HL-60 (cell line): ENCODE measurements around the gene BOLL.
"Not testable (repeated sequence)": the region's sequence is repeated elsewhere in the genome, so short reads cannot be mapped to it uniquely, and the experiment has no call there.

Source experiments
- DNase-seq, 2 experiments: peaks; one replicate each; pipeline ENCODE4 v3.0.0-alpha.2; 2010 to 2020; ENCODE audit warnings: low read depth in 1 of 2, low spot score in 1 of 2
- H3K27ac ChIP-seq: fragments of 250-450 bp; sonication (Bioruptor Pico); replicated peaks from 2 replicates; pipeline ENCODE4 v1.5.1; 2020; ENCODE audit warnings: mild to moderate bottlenecking, moderate library complexity
- H3K27me3 ChIP-seq: fragments of 250-450 bp; sonication (Bioruptor Pico); 2 replicates; pipeline ENCODE4 v1.5.1; 2021; ENCODE audit warnings: mild to moderate bottlenecking, moderate library complexity; ENCODE audit not compliant: insufficient read depth, poor library complexity, severe bottlenecking
- H3K4me3 ChIP-seq: replicated peaks from 2 replicates; pipeline ENCODE4 v1.5.1; 2011; ENCODE audit warnings: mild to moderate bottlenecking, control low read depth, low read length; ENCODE audit not compliant: insufficient read depth
- GABPA ChIP-seq: IDR thresholded peaks from 2 replicates; pipeline ENCODE4 v1.6.1; 2012; ENCODE audit warnings: low read depth
- POLR2AphosphoS5 ChIP-seq: IDR thresholded peaks from 2 replicates; pipeline ENCODE4 v1.6.1; 2012; ENCODE audit warnings: low read depth
- SPI1 ChIP-seq: IDR thresholded peaks from 2 replicates; pipeline ENCODE4 v1.6.1; 2012; ENCODE audit warnings: low read depth, mild to moderate bottlenecking, borderline replicate concordance
- long read RNA-seq: library from polyadenylated mRNA; unstranded; transcript quantifications from one replicate; pipeline ENCODE4 v2.0.0, GENCODE V29; 2020
- TF ChIP-seq, protein P1 (sequence below): IDR thresholded peaks from 2 replicates; pipeline ENCODE4 v1.6.1; 2012; ENCODE audit warnings: low read depth; ENCODE audit not compliant: insufficient replicate concordance
- TF ChIP-seq, protein P2 (sequence below): IDR thresholded peaks from one replicate; pipeline ENCODE4 v1.5.1; 2011; ENCODE audit warnings: low read length, control low read depth, inconsistent platforms; ENCODE audit not compliant: insufficient read depth

Gene BOLL, protein sequence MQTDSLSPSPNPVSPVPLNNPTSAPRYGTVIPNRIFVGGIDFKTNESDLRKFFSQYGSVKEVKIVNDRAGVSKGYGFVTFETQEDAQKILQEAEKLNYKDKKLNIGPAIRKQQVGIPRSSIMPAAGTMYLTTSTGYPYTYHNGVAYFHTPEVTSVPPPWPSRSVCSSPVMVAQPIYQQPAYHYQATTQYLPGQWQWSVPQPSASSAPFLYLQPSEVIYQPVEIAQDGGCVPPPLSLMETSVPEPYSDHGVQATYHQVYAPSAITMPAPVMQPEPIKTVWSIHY
- long read RNA-seq = 0 reads

DNA sequence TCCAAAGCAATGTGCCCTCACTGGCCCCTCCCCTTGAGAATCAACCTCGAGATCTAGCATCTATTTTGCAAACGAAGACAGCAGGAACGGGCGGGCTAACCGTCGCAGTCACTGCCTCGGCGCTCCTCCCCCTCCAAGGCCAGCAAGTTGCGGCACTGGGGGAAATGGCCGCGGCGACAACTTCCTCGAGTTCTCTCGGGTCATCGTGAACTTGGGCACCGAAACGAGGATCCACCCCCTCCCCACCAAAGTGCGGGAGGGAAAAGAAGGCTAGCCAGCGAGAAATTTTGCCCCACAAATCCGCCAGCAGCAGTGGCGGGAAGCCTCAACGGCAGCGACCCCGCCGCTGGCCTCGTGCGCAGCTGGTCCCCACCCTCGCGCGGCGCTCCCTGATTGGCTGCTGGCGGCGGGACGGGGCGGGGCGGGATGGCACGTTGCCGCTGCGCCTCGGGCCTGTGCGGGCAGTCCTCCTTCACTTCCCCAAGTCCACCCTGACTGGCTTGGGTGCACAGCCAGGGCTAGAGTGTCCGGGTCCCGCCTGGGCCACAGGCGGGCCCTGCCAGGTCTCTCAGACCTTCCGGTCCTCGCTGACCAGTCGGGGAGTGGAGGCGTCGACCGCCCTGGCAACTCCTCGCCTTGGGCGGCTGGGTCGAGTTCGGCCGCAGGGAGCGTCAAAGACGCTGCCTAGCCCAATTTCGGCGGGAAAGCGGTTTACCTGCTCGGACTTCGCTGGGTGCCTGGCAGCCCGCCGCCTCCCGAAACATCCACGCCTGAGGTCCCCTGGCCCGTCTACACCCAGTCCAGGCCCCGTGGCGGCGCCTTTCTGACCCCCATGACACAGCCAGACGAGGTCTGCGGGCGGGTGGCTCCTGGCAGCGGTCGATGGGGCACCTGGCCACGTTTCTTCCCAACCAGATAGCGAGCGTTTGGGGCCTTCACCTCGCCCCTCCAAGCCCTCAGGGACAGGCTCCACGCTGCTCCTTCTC, at the start of gene BOLL:
BOLL (minus strand) TSS at position 364 of the 986 bp plus-strand sequence. CDS start 3,469 bp downstream, outside the sequence.
- Histone ChIP-seq H3K27ac (no peak within 1 kb of the TSS), H3K27me3 (peaks cover 10% of the 10 kb centered on the region), H3K4me3 (peak within 1 kb of the TSS; percentile 34)
- DNase-seq = no peak
- TF ChIP-seq GABPA = no peak
- TF ChIP-seq SPI1 = no peak
- TF ChIP-seq, protein P1, sequence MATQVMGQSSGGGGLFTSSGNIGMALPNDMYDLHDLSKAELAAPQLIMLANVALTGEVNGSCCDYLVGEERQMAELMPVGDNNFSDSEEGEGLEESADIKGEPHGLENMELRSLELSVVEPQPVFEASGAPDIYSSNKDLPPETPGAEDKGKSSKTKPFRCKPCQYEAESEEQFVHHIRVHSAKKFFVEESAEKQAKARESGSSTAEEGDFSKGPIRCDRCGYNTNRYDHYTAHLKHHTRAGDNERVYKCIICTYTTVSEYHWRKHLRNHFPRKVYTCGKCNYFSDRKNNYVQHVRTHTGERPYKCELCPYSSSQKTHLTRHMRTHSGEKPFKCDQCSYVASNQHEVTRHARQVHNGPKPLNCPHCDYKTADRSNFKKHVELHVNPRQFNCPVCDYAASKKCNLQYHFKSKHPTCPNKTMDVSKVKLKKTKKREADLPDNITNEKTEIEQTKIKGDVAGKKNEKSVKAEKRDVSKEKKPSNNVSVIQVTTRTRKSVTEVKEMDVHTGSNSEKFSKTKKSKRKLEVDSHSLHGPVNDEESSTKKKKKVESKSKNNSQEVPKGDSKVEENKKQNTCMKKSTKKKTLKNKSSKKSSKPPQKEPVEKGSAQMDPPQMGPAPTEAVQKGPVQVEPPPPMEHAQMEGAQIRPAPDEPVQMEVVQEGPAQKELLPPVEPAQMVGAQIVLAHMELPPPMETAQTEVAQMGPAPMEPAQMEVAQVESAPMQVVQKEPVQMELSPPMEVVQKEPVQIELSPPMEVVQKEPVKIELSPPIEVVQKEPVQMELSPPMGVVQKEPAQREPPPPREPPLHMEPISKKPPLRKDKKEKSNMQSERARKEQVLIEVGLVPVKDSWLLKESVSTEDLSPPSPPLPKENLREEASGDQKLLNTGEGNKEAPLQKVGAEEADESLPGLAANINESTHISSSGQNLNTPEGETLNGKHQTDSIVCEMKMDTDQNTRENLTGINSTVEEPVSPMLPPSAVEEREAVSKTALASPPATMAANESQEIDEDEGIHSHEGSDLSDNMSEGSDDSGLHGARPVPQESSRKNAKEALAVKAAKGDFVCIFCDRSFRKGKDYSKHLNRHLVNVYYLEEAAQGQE = no peak

DNA sequence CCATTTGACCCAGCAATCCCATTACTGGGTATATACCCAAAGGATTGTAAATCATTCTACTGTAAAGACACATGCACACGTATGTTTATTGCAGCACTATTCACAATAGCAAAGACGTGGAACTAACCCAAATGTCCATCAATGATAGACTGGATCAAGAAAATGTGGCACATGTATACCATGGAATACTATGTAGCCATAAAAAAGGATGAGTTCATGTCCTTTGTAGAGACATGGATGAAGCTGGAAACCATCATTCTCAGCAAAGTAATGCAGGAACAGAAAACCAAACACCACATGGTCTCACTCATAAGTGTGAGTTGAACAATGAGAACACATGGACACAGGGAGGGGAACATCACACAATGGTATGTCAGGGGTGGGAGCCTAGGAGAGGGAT, 49.7 kb upstream of the BOLL start:
- H3K27me3 ChIP-seq, H3K4me3 ChIP-seq, DNase-seq, H3K27ac ChIP-seq: not testable (repeated sequence)

DNA sequence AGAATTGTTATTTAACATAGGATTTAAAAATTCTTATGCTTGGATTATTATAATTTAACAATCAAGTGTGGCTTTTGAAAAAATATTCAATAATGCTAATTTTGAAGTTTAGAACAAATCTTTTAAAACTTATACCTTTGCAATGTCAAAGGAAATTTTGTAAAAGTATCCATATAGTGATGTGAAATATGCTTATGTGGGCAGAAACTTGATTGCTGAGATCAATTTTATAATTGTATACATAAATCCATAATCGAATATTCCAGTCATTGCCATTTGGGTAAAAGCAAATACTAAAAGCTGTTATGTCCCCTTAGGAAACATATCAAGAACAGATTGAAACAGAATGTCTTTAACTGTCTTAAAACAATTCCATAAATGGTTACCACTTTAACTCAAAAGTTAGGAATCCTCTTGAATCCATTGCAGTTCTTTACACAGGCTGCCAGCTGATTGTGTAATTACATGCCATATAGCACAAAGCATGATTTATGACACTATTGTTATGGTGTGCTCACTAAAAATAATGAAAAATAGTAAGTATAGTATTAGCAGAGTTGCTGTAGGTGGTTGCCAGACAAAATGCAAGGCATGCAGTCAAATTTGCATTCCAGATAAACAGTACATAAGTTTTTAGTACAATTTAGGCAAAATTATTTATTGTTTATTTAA, 43.5 kb upstream of the BOLL start:
- TF ChIP-seq GABPA (no peak), SPI1 (no peak), POLR2AphosphoS5 (no peak)
- TF ChIP-seq, protein P1 = no peak
- TF ChIP-seq, protein P2, sequence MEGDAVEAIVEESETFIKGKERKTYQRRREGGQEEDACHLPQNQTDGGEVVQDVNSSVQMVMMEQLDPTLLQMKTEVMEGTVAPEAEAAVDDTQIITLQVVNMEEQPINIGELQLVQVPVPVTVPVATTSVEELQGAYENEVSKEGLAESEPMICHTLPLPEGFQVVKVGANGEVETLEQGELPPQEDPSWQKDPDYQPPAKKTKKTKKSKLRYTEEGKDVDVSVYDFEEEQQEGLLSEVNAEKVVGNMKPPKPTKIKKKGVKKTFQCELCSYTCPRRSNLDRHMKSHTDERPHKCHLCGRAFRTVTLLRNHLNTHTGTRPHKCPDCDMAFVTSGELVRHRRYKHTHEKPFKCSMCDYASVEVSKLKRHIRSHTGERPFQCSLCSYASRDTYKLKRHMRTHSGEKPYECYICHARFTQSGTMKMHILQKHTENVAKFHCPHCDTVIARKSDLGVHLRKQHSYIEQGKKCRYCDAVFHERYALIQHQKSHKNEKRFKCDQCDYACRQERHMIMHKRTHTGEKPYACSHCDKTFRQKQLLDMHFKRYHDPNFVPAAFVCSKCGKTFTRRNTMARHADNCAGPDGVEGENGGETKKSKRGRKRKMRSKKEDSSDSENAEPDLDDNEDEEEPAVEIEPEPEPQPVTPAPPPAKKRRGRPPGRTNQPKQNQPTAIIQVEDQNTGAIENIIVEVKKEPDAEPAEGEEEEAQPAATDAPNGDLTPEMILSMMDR = no peak
- H3K4me3 ChIP-seq = no peak overlapping the region
- H3K27me3 ChIP-seq = peaks cover 3% of the 10 kb centered on the region
- no peak for DNase-seq
- H3K27ac ChIP-seq = no peak overlapping the region

DNA sequence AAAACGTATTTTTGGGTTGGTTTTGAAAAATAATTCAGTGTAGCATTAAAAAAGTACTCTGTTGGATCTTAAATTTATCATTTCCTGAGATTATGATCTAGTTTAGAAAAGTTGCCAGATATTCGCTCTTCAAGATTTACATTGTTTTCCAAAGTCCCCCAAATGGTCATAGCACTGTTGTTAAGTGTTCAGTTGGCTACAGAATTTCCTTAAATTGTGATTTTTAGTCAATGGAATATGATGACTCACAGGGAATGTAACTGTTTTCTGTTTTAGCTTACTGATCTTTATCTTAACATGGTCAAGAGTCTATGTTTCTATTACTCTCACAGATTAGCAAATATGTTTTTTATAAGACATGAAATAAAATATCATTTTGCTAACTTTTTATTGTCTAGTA, 42.5 kb upstream of the BOLL start:
- no peak for DNase-seq
- no peak for TF ChIP-seq GABPA
- TF ChIP-seq SPI1 = no peak
- no peak for TF ChIP-seq POLR2AphosphoS5
- TF ChIP-seq, protein P2 = no peak
- TF ChIP-seq, protein P1 = no peak
- H3K27ac ChIP-seq = no peak overlapping the region
- no peak overlapping the region for H3K4me3 ChIP-seq
- peaks cover 3% of the 10 kb centered on the region for H3K27me3 ChIP-seq
